Mammary epithelial cell (primary cell): Measurements from ENCODE around the gene HSD17B4.

Experiments
- CTCF ChIP-seq, 2 donors: IDR thresholded peaks in 1 of 2; conservative IDR thresholded peaks in 1 of 2; 2 replicates each; pipeline ENCODE4 v1.5.1; 2011 to 2012; ENCODE audit warnings: inconsistent platforms in 2 of 2, low read length in 2 of 2, mild to moderate bottlenecking in 2 of 2, control low read depth in 1 of 2, low read depth in 1 of 2; ENCODE audit not compliant: insufficient read depth in 1 of 2; ENCODE audit errors: extremely low read depth in 1 of 2
- EZH2 ChIP-seq: IDR thresholded peaks from 2 replicates; pipeline ENCODE4 v1.6.1; 2012; ENCODE audit warnings: low read length, inconsistent platforms, borderline replicate concordance

- TF ChIP-seq CTCF (conservative IDR thresholded peaks at IDR 0.05 in 1 of 2, IDR thresholded peaks at IDR 0.05 in 1 of 2; ENCODE audit: extremely low read depth in 1 of 2, insufficient read depth in 1 of 2, low read depth in 1 of 2, low read length in 2 of 2) = no peak
- TF ChIP-seq EZH2 = no peak
Observed at GRCh38 chr5:119522841-119523240, 70.5 kb downstream of the HSD17B4 start.
